BLaER1 (cell line): Measurements from ENCODE around the gene RNASE11.

ENCODE experiments used
- H3K27ac ChIP-seq: shearing (Covaris generic); formaldehyde crosslinking; 2 replicates; pipeline ENCODE4 v1.8.1; 2022
- H3K27me3 ChIP-seq: shearing (Covaris generic); formaldehyde crosslinking; 2 replicates; pipeline ENCODE4 v1.8.1; 2022
- H3K36me3 ChIP-seq: shearing (Covaris generic); formaldehyde crosslinking; 2 replicates; pipeline ENCODE4 v1.8.1; 2022
- H3K4me1 ChIP-seq: shearing (Covaris generic); formaldehyde crosslinking; 2 replicates; pipeline ENCODE4 v1.8.1; 2022
- H3K4me2 ChIP-seq: shearing (Covaris generic); formaldehyde crosslinking; 2 replicates; pipeline ENCODE4 v1.8.1; 2022
- H3K4me3 ChIP-seq: shearing (Covaris generic); formaldehyde crosslinking; 2 replicates; pipeline ENCODE4 v1.8.1; 2022
- H3K9ac ChIP-seq: shearing (Covaris generic); formaldehyde crosslinking; 2 replicates; pipeline ENCODE4 v1.8.1; 2022
- H3K9me3 ChIP-seq: shearing (Covaris generic); formaldehyde crosslinking; 2 replicates; pipeline ENCODE4 v1.8.1; 2022
- H4K20me1 ChIP-seq: shearing (Covaris generic); formaldehyde crosslinking; 2 replicates; pipeline ENCODE4 v1.8.1; 2022
- Cebpa-rat ChIP-seq: shearing (Covaris generic); IDR thresholded peaks from 2 replicates; pipeline ENCODE4 v1.8.1; 2022

RNASE11 gene

DNA sequence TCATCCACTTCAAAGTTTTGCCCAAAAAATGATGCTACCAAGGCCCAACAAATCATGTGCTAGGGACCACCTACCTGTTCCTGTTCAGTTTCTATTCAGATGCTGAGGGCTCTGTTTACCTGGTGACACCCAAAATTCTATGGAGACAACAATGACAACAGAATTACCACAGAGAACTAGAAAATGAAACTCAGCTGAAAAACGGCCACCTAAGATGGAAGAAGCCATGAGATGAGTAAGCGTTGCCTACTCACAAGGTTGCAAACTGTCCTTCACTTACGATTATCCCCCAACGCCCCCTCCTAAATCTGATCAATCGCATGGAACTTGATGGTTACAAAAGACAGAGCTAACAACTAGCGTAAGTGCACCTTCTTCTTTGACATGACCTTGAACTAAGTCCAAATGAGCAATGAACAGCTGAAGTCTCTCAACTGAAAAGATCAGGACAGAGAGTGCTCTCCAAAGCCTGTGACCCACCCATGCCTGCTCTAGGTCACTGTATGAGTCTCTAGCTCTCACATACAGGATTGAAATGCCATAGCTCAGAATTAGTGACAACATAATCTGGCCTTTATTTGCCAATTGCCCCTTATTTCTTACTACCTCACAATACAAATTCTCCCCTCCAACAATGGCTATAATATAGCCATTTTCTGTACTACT is at the start of gene RNASE11:
Gene RNASE11, minus strand, starts transcription at position 513 of the 666 bp plus-strand sequence.
- Histone ChIP-seq H3K4me2 (no peak within 1 kb of the TSS), H4K20me1 (no peaks in the 10 kb centered on the region), H3K9me3 (no peaks in the 10 kb centered on the region), H3K36me3 (no peaks in the 10 kb centered on the region), H3K9ac (no peak within 1 kb of the TSS), H3K4me3 (no peak within 1 kb of the TSS), H3K27ac (no peak within 1 kb of the TSS), H3K27me3 (no peaks in the 10 kb centered on the region), H3K4me1 (peaks cover 3% of the 10 kb centered on the region; the same call in 1 of the 2 replicates)
- no peak for TF ChIP-seq Cebpa-rat

DNA sequence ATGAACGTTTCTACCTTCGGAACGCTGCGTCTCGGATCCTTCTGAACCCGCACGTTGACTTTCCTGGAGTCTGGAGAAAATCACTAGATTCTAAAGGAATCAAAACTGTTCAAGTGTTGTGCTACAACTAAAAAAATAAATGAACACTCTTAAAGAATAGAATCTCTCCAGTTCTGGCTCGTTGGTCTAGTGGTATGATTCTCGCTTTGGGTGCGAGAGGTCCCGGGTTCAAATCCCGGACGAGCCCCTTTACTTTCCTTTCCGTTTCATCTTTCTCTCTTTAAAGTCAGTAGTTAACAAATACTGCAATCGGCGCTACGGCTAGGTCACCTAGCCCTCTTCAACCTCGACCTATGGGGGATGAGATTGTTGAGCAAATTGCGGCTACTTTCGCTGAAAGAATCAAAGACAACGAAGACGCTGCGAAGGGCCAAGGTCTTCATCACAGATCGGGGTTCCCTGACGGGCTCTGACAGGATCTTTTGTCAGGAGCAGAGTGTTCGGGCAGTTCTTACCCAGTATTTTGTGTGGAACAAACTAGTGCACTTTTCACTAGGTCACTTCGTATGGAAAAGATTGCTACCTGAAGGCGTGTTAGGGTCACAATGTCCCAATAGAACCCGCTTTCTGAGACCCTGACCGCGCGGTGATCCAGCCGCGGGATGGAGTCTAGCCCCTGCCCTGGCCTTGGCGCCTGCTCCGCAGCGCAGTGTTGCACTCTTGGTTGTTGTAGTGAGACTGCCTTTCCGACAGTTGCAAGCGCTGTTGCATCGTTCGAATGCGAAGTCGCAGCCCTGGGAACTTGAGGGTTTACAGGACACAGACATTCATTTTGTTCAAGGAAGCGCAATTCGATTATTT is 45.3 kb upstream of the RNASE11 start:
- Histone ChIP-seq H3K27me3 (peaks cover 66% of the 10 kb centered on the region), H3K4me1 (peaks cover 23% of the 10 kb centered on the region), H3K9me3 (peaks cover 29% of the 10 kb centered on the region), H3K9ac (no peak overlapping the region), H3K4me2 (peak overlapping the region; percentile 81), H3K4me3 (peak overlapping the region; percentile 58), H3K27ac (no peak overlapping the region), H3K36me3 (no peaks in the 10 kb centered on the region), H4K20me1 (peaks cover 20% of the 10 kb centered on the region; the same call in 1 of the 2 replicates)
- no peak for TF ChIP-seq Cebpa-rat

DNA sequence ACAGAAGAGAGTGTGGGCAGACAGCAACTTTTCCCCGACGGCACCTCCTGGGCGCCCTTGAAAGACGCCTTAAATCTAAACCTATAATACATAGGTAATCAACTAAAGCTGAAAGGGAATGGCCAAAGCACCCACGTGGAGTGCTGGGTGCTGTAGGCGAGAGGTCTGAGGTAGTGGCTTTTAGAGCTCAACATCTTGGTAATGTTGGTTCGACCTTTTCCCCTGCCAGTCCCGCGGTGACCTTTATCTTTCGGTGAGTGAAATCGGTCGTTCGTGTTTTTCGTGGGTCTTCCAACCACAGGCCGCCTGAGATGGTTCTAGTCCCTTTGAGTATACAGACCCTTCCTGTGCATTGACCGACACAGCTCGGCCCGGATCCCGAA is 44.6 kb upstream of the RNASE11 start:
- Histone ChIP-seq H4K20me1 (peaks cover 26% of the 10 kb centered on the region; the same call in 1 of the 2 replicates), H3K36me3 (no peaks in the 10 kb centered on the region), H3K4me3 (peak overlapping the region; percentile 58), H3K9me3 (peaks cover 29% of the 10 kb centered on the region), H3K4me2 (peak overlapping the region; percentile 81), H3K4me1 (peaks cover 23% of the 10 kb centered on the region), H3K27me3 (peaks cover 72% of the 10 kb centered on the region), H3K9ac (no peak overlapping the region), H3K27ac (no peak overlapping the region)
- TF ChIP-seq Cebpa-rat = no peak

DNA sequence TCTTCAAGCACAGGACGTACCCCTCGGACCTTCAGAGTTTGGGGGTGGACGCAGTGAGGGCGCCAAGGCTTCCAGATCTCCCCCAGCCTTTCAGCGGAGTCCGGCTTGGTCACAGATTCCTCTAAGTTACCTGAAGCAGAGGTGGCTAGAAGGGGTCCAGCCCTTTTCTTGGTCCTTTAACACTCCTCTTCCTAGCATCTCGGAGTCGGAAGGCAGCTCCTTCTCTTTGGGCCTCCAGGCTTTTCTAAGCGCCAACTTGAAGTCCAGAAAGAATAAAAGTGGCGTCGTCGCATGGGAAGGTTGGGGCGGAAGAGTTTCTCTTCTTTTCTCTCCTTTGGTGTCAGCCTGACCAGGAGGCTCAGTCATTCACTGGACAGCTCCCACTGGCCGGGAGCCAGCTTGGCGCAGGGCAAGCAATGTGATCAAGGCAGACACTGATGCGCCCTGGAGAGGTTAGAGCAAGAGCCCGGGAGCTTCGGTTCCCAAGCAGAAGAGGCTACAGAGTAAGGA is 44.1 kb upstream of the RNASE11 start:
- Histone ChIP-seq H3K9ac (no peak overlapping the region), H3K36me3 (no peaks in the 10 kb centered on the region), H3K27me3 (peaks cover 77% of the 10 kb centered on the region), H3K4me1 (peaks cover 23% of the 10 kb centered on the region), H4K20me1 (peaks cover 26% of the 10 kb centered on the region; the same call in 1 of the 2 replicates), H3K4me3 (peak overlapping the region; percentile 58), H3K27ac (no peak overlapping the region), H3K4me2 (peak overlapping the region; percentile 81), H3K9me3 (peaks cover 29% of the 10 kb centered on the region)
- TF ChIP-seq Cebpa-rat = no peak

DNA sequence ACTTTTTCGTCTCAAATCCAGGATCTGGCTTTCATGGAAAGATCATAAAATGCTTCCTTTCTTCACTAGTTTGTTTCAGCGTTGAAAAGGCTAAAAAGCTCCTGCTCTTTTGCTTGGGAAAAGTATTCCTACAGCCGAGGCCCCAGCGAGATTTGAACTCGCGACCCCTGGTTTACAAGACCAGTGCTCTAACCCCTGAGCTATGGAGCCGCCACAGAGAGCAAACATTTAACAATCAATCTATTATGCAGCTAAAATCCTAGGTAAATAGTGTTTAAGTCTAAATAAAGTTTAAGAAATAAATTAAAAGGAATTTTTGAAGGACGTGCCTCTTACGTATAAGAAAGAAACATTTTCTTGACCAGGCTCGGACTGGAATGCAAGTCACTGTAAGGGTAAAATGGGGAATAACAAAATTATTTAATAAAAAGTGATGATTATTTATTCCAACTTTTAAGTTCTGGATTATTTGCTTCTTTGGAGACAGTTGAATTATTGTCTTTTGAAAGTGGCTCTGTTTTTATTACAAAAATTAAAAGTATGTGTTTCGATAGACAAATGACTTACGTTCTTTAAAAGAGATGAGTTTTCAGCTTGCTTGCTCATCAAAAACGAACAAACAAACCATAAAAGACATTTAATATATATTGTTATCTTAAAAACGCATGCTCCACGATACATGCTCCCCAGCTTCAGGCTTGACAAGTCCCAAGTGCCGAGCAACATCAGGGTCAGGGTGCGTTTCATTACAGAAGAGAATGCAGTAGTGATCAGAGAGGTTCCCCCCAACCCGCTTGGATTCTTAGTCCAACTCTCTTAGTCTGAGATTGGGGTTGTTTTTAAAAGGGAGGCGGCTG is 43.5 kb upstream of the RNASE11 start:
- Histone ChIP-seq H4K20me1 (peaks cover 26% of the 10 kb centered on the region; the same call in 1 of the 2 replicates), H3K4me2 (peak overlapping the region; percentile 81), H3K27me3 (peaks cover 84% of the 10 kb centered on the region), H3K36me3 (no peaks in the 10 kb centered on the region), H3K27ac (no peak overlapping the region), H3K4me3 (peak overlapping the region; percentile 58), H3K9me3 (peaks cover 34% of the 10 kb centered on the region), H3K4me1 (peaks cover 23% of the 10 kb centered on the region), H3K9ac (no peak overlapping the region)
- TF ChIP-seq Cebpa-rat = no peak

DNA sequence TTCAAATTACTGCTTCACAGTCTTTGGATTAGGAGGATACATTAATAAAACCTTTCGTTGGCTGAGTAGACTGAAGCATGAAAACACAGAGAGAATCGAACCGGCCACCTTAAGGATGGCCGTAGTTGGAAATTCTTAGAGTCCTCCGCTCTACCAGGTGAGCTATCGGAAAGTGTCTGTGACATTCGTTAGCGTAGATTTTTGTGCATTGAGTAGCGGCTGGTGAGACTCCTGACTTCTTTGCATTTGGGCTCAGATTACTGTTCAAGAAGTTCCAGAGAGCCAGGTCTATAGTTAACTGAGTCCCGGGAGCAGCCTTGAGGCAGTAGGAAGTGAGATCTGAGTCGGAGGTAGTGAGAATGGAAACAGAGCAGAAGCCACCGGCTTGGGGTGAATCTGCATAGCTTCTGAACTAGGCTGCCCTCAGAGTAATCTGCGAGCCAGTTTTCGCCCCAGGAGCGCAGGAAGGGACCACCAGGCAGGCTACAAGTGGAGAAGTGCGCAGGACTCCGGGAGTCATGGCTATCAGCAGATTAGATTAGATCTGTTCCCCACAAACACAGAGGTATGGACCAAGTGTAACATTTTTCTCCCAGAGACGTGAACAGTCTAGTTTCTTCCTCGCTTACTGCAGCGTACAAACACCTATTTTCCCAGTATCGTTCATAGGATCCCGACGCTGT is 42.7 kb upstream of the RNASE11 start:
- Histone ChIP-seq H3K36me3 (no peaks in the 10 kb centered on the region), H4K20me1 (peaks cover 26% of the 10 kb centered on the region; the same call in 1 of the 2 replicates), H3K9me3 (peaks cover 41% of the 10 kb centered on the region), H3K4me2 (peak overlapping the region; percentile 81), H3K4me1 (peaks cover 24% of the 10 kb centered on the region), H3K27ac (no peak overlapping the region), H3K9ac (no peak overlapping the region), H3K27me3 (peaks cover 92% of the 10 kb centered on the region), H3K4me3 (peak overlapping the region; percentile 58)
- no peak for TF ChIP-seq Cebpa-rat

DNA sequence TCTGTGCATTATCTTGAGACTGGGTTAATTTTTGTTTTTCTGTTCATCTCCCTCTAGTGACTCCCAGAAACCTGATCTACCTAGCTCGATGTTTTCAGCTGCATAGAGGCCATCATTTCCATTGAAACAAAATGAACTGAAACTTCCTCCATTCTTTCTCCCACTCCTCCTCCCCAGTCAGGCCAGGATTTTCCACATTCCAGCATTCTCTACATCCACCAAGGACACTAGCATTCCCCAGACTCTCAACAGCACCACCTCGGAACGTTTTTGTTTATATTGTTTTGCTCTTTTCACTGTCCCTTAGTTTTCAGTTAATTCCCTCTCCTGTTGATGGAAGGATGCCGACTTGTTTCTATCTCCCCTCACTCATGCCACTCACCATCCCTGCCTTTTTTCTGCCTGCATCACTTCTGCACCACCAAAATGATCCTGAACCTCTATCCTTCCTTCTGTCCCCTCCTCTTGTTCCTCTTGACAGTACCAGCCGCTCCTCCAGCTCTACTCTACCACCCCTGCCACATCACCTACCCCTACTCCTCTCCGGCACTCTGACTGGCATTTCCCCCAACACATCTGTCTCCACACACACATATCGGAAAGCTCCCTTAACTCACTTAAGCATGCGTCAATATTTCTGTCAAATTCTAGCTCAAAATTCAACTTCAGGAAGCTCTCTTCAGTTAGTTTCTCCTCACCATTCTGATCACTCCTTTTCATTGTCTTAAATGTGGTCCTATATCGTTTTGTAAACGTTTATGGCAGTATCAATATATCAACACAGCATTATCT is 40.5 kb upstream of the RNASE11 start:
- no peaks in the 10 kb centered on the region for H3K36me3 ChIP-seq
- no peak for TF ChIP-seq Cebpa-rat
- H3K27me3 ChIP-seq = peaks cover 99% of the 10 kb centered on the region
- H3K27ac ChIP-seq = no peak overlapping the region
- no peak overlapping the region for H3K9ac ChIP-seq
- peaks cover 26% of the 10 kb centered on the region; the same call in 1 of the 2 replicates for H4K20me1 ChIP-seq
- peaks cover 40% of the 10 kb centered on the region for H3K9me3 ChIP-seq
- H3K4me1 ChIP-seq = peaks cover 46% of the 10 kb centered on the region
- H3K4me2 ChIP-seq = no peak overlapping the region
- H3K4me3 ChIP-seq = no peak overlapping the region

DNA sequence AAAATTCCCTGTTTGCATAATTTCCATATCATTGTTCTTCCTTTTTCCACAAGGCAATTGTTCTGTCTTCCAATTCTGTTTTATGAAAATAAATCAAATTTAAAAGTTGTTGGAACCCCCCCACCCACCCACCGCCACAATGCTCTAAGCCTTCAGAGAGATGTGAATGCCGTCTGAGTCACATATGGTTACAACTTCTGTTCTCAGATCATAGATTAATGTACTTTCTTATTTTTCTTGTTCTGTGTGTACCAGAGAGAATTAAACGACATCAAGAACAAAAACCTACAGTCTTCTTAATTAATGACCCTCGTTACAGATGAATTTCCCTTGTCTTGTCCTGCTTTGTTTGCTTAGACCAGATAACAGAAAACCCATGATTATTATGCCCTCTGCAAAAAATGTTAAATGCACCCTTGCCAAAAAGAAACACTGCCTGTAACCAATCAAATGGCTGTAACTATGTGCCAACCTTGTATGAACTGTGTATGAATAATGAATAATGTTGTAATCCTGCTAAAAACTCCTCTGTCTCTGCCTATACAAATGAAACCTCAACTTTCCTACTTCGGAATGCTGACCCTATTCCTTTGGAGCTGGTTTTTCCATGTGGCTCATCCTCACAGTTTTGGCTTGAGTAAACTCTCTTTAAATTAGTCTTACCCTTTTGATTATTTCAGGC is 39.7 kb upstream of the RNASE11 start:
- Histone ChIP-seq H3K4me2 (no peak overlapping the region), H3K9me3 (peaks cover 32% of the 10 kb centered on the region), H4K20me1 (peaks cover 26% of the 10 kb centered on the region; the same call in 1 of the 2 replicates), H3K9ac (no peak overlapping the region), H3K27me3 (peaks cover 99% of the 10 kb centered on the region), H3K4me1 (peaks cover 52% of the 10 kb centered on the region), H3K4me3 (no peak overlapping the region), H3K27ac (no peak overlapping the region), H3K36me3 (no peaks in the 10 kb centered on the region)
- no peak for TF ChIP-seq Cebpa-rat
